GM12892 (cell line): ENCODE results near the gene CCDC61. TPM values are rescaled to one million over a fixed set of nuclear protein-coding genes. Genes with fewer than 3 reads are reported as not detected.
A peak's percentile ranks its signal among the peaks of the same experiment; 100 is the strongest.

Source experiments
- DNase-seq: peaks from one replicate; pipeline ENCODE4 v3.0.0; 2011; ENCODE audit not compliant: insufficient read length
- FAIRE-seq: peaks from 2 replicates; lab custom pipeline; 2011; peaks lifted over from hg19 to GRCh38; lab: Jason Lieb, UNC
- POLR2A ChIP-seq: IDR thresholded peaks from 2 replicates; pipeline ENCODE4 v1.6.1; 2011; ENCODE audit warnings: low read depth, low read length, control low read depth
- POLR2AphosphoS5 ChIP-seq: IDR thresholded peaks from 2 replicates; pipeline ENCODE4 v1.6.1; 2011; ENCODE audit warnings: low read depth, low read length, control low read depth
- TAF1 ChIP-seq: IDR thresholded peaks from 2 replicates; pipeline ENCODE4 v1.6.1; 2011; ENCODE audit warnings: low read depth, mild to moderate bottlenecking, control low read depth, low read length, borderline replicate concordance
- polyA plus RNA-seq: library from polyadenylated mRNA; unstranded; fragments of >200 nt; gene quantifications from one replicate; pipeline ENCODE4 v1.2.1, GENCODE V29; 2012; ENCODE audit warnings: missing spikeins, inconsistent platforms; ENCODE audit not compliant: missing spikeins

Gene CCDC61, protein sequence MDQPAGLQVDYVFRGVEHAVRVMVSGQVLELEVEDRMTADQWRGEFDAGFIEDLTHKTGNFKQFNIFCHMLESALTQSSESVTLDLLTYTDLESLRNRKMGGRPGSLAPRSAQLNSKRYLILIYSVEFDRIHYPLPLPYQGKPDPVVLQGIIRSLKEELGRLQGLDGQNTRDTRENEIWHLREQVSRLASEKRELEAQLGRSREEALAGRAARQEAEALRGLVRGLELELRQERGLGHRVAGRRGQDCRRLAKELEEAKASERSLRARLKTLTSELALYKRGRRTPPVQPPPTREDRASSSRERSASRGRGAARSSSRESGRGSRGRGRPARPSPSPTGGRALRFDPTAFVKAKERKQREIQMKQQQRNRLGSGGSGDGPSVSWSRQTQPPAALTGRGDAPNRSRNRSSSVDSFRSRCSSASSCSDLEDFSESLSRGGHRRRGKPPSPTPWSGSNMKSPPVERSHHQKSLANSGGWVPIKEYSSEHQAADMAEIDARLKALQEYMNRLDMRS
- polyA plus RNA-seq: 10.5 TPM

DNA sequence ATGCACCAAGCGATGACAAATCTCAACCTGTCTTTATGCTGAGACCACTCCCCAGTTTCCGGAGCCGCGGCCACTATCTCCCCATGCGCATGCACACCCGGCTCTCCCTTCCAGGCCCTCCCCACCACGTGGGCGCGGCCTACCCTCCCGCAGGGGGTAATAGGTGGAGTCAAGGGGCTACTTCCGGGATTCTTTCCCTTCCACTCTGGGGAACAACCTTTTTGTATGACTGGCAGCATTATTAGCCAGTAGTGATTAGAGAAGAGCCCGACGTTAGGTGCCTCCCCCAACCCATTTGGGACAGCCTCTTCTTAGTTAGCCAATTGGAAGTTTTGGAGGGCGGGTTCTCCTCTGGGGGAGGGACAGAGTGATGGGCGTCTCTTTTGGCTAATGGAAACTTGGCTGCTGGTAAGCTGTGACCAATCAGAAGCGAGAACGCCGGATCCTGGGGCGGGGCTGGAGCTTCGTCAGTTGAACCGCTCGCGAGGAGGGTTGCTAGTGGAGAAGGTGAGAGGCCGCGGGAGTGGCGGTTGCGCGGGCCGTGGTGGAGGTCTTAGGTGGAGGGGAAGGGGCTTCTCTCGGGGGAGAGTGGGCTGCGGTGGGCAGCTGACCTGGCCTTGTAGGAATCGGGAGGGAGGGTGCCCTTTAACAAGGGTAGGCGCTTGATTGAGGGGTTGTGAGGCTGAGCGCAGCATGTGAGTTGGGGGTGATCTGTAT is at the start of gene CCDC61:
Gene CCDC61, plus strand, starts transcription at position 470 of the 717 bp plus-strand sequence. CDS start 7,552 bp downstream, outside the sequence.
- DNase-seq (peak; percentile 93), FAIRE-seq (peak; percentile 96)
- TF ChIP-seq POLR2A (peak; percentile 87; the same call in 1 of the 2 replicates), POLR2AphosphoS5 (peak; percentile 81), TAF1 (peak; percentile 51; the same call in 1 of the 2 replicates)

DNA sequence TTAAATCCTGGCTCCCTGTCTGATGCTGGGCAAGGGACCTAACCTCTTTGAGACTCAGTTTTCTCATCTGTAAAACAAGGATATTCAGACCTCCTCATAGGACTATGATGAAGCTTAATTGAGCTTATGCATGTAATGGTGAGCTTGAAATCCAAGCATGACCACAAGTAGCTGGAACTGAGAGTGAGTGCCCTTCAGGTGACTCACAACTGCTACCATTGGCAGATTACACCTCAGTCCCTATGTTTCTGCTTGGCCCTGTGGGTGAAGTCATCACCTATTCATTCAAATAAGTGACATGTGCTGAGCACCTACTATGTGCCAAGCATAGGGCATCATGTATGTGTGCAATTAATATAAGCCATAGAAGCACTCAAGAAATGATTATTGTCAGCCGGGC is 47.3 kb upstream of the CCDC61 start:
- FAIRE-seq (no peak), DNase-seq (no peak)
- TF ChIP-seq POLR2AphosphoS5: no peak
- no peak for TF ChIP-seq TAF1
- TF ChIP-seq POLR2A: no peak

DNA sequence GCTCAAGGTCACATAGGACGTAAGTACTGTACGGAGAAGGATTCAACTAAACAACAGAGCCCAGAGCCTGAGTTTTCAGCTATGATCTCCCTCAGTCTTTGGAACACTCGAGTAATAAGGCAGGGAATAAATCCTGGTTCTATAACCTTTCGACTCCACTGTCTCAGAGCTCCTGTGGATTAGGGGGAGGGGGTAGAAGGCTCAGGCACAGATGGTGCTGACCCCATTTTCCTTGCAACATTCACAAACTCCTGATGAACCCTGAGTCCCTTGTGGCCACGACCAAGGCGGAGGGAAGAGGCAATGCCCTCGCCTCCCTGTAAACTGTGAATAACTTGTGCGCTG is 43.0 kb upstream of the CCDC61 start:
- DNase-seq (no peak), FAIRE-seq (no peak)
- TF ChIP-seq POLR2A (no peak), TAF1 (no peak), POLR2AphosphoS5 (no peak)

DNA sequence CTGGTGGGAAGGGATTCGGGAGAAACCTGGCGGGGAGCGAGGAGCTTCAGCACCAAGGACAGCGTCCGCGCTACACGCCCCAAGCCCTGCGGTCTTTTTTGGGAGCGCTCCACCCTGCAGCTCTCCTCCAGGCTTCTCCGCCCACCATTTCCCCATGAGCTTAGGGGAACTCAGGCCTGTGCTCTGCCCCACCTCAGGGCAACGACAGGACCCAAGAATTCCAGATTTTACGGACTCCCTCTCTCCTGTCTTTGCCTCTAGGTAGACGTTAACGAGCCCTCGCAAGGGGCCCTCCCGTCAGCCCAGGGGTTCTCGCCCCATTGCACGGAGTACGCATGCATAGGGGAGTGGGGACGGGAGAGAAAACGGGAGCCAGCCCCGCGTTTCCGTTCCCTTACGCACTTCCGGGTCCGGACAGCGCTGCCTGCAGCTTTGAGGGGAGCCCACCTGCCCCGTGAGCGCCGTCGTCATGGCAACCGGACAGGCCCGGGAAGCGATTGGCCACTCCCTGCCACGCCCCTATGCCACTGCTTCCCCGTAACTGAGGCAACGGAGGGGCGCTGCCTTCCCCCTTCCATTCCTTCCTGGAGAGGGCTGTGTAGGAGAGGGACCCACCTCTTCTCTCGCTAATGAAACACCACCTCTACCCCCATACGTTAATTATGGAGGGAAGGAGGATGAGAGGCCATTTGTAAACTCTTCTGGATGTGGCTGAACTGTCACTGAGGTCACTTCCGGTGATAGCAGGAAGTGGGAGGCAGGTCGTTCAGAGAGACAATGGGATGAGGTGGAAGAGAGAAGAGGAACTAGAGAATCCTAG is 42.4 kb upstream of the CCDC61 start:
- no peak for TF ChIP-seq TAF1
- no peak for TF ChIP-seq POLR2AphosphoS5
- TF ChIP-seq POLR2A: no peak
- FAIRE-seq: no peak

DNA sequence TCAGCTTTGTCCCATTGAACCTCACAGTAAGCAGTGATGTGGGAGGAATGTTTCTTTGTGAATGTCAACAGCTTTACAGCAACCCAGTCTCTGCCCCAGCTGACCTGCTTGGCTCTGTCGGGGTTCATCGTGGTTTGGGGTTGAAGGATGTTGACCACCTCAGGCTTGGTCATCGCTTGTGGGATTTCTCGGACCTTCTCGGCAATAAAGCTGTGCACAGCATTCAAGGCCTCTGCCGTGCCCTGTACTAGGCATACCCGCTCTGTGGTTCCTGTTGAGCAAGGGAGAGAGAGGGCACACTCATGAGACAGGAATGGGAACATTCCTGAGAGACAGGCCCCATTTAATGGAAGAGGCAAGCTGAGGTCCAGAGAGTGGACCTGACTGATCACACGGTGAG is 41.6 kb upstream of the CCDC61 start:
- FAIRE-seq: no peak
- DNase-seq: no peak

More for the DNA sequence above, 42.4 kb upstream of the CCDC61 start:
- DNase-seq: no peak

DNA sequence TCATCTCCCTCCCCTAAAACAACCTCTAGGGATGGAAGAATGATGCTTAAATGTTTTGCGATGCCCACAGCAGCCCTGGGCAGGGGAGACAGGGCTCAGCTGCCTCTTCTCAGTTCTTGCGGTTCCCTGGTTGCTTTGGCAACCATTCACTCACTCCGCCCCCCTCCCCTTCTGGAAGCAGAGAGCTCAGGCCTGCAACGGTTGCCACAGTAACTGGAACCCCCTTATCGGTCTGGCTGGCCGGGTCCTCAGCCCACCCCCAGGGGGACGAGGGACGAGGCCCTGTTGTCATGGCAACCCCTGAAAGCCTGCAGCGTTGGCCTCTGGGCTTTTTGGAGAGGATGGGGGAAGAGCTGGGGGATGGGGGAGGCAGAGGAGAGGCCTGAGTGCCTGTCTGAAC is 41.1 kb upstream of the CCDC61 start:
- no peak for DNase-seq
- FAIRE-seq: no peak
- TF ChIP-seq POLR2A (no peak), TAF1 (no peak), POLR2AphosphoS5 (no peak)

More for the DNA sequence above, 41.6 kb upstream of the CCDC61 start:
- TF ChIP-seq POLR2A (no peak), POLR2AphosphoS5 (no peak), TAF1 (no peak)

DNA sequence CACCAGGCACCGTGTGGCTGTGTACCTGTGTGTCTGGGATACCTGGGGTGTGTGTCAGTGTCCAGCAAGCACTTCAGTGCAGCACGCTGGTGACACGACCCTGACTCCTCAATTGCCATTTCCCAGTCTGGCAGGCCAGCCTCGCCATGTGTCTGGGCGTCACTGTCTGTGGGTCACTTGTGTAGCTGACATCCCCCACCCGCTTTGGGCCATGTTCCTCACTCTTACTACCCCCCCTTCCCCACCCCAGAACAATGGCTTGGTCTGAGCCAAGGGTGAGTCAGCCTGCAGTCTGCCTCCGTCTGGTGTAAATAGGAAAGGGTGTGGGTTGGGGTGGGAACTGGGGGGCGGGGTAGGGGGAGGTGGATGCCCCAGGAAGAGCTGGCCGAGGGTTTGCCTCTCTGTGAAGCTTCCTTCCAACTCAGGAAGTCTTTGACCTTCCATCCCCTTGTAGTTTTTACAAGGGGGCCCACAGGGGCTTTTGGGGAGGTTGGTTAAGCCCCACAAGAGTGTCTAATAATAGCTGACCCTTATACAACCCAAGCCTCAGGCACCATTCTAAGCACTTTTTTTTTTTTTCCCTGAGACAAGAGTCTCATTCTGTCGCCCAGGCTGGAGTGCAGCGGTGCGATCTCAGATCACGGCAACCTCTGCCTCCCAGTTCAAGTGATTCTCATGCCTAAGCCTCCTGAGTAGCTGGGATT is 39.2 kb upstream of the CCDC61 start:
- DNase-seq: no peak
- TF ChIP-seq POLR2A (no peak), TAF1 (no peak), POLR2AphosphoS5 (no peak)
- no peak for FAIRE-seq

DNA sequence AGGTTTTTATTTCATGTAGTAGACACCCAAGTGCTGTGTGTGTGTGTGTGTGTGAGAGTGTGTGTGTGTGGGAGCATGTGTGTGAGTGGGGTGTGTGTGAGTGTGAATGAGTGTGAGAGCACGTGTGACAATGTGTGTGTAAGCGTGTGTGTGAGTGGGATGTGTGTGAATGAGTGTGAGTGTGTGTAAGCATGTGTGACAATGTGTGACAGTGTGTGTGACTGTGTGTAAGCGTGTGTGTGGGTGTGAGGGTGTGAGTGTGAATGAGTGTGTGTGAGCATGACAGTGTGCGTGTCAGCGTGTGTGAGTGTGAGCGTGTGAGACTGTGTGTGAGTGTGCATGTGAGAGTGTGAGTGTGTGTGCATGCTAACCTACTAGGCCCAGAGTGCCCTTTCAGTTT is 36.9 kb upstream of the CCDC61 start:
- TF ChIP-seq TAF1: no peak
- no peak for TF ChIP-seq POLR2AphosphoS5
- TF ChIP-seq POLR2A: no peak
- no peak for DNase-seq
- no peak for FAIRE-seq

DNA sequence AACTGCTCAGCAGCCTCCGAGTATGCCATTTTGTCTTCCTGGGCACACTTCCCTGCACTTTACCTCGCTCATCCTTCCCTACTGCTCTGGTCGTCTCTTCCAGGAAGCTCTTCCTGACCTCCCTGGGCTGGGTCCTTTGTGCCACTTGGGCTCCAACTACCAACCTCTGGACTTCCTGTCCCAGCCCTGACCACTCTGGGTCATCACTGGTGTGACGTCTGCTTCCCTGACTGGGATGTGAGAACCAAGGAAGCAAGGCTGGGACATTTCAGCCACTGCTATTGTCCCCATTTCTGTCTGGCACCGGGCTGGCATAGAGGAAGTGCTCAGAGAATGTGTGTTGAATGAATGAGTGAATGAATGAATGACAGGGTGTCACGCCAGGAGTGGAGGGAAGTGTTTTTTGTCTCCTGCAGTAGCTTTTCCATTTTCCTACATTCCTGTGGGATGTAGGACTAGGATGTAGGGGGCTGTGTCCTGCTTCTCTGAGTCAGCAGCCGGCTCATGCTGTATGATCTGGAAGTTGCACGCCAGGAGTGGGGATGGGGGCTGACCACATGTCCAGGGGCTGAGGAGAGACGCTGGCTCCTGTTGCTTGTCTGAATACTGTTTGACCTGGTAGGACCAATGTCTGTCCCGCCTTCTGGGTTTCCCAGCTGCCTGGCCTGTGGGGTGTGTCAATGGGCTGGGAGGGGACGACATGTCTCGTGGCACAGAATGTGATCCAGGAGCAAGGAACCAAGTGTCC is 36.3 kb upstream of the CCDC61 start:
- no peak for DNase-seq
- TF ChIP-seq POLR2A (no peak), TAF1 (no peak), POLR2AphosphoS5 (no peak)
- FAIRE-seq: no peak
